IPS-15b (cell line): ENCODE results near the gene ESPL1.
A peak's percentile ranks its signal among the peaks of the same experiment; 100 is the strongest.

Source experiments
- H3K27me3 ChIP-seq: one replicate; pipeline ENCODE4 v1.6.1; 2013; ENCODE audit warnings: low read length; ENCODE audit not compliant: control insufficient read depth, insufficient read depth
- H3K36me3 ChIP-seq: one replicate; pipeline ENCODE4 v1.6.1; 2013; ENCODE audit warnings: low read length; ENCODE audit not compliant: control insufficient read depth, insufficient read depth
- H3K4me1 ChIP-seq: one replicate; pipeline ENCODE4 v1.6.1; 2013; ENCODE audit warnings: mild to moderate bottlenecking, low read length; ENCODE audit not compliant: control insufficient read depth, insufficient read depth
- H3K4me3 ChIP-seq: one replicate; pipeline ENCODE4 v1.5.1; 2013; ENCODE audit warnings: low read depth, low read length
- H3K9ac ChIP-seq: one replicate; pipeline ENCODE4 v1.6.1; 2013; ENCODE audit warnings: low read depth, mild to moderate bottlenecking, low read length
- H3K9me3 ChIP-seq: one replicate; pipeline ENCODE4 v1.6.1; 2013; ENCODE audit warnings: mild to moderate bottlenecking, low read length; ENCODE audit not compliant: control insufficient read depth, insufficient read depth

Gene ESPL1

GRCh38 chr12:53251477-53252348 lies 16.4 kb upstream of the ESPL1 start:
- Histone ChIP-seq H3K27me3 (no peaks in the 10 kb centered on the region), H3K36me3 (peaks cover 7% of the 10 kb centered on the region), H3K4me3 (peak overlapping the region; percentile 95), H3K9ac (peak overlapping the region; percentile 74), H3K9me3 (no peaks in the 10 kb centered on the region), H3K4me1 (peaks cover 4% of the 10 kb centered on the region)

GRCh38 chr12:53252349-53252916 lies 15.7 kb upstream of the ESPL1 start:
- Histone ChIP-seq H3K9ac (peak overlapping the region; percentile 74), H3K9me3 (no peaks in the 10 kb centered on the region)

GRCh38 chr12:53253298-53253697 lies 14.8 kb upstream of the ESPL1 start:
- peaks cover 4% of the 10 kb centered on the region for H3K4me1 ChIP-seq
- H3K9me3 ChIP-seq = no peaks in the 10 kb centered on the region
- no peak overlapping the region for H3K9ac ChIP-seq
- no peak overlapping the region for H3K4me3 ChIP-seq
- H3K27me3 ChIP-seq = no peaks in the 10 kb centered on the region
- H3K36me3 ChIP-seq = peaks cover 7% of the 10 kb centered on the region

More at GRCh38 chr12:53252349-53252916, 15.7 kb upstream of the ESPL1 start:
- peaks cover 7% of the 10 kb centered on the region for H3K36me3 ChIP-seq
- peaks cover 4% of the 10 kb centered on the region for H3K4me1 ChIP-seq
- no peaks in the 10 kb centered on the region for H3K27me3 ChIP-seq
- peak overlapping the region; percentile 95 for H3K4me3 ChIP-seq

- Histone ChIP-seq H3K36me3 (peaks cover 7% of the 10 kb centered on the region), H3K9me3 (no peaks in the 10 kb centered on the region), H3K9ac (no peak overlapping the region), H3K27me3 (no peaks in the 10 kb centered on the region), H3K4me3 (no peak overlapping the region), H3K4me1 (peaks cover 4% of the 10 kb centered on the region)
Observed at GRCh38 chr12:53254816-53255545, 13.1 kb upstream of the ESPL1 start.

- peaks cover 4% of the 10 kb centered on the region for H3K4me1 ChIP-seq
- H3K9me3 ChIP-seq = no peaks in the 10 kb centered on the region
- H3K27me3 ChIP-seq = no peaks in the 10 kb centered on the region
- H3K4me3 ChIP-seq = no peak overlapping the region
- peaks cover 7% of the 10 kb centered on the region for H3K36me3 ChIP-seq
- no peak overlapping the region for H3K9ac ChIP-seq
Observed at GRCh38 chr12:53255996-53256395, 12.1 kb upstream of the ESPL1 start.

- Histone ChIP-seq H3K4me1 (no peaks in the 10 kb centered on the region), H3K9ac (no peak overlapping the region), H3K36me3 (peaks cover 2% of the 10 kb centered on the region)
Observed at GRCh38 chr12:53258541-53259539, 9.3 kb upstream of the ESPL1 start.

GRCh38 chr12:53259891-53260290 lies 8.2 kb upstream of the ESPL1 start:
- no peaks in the 10 kb centered on the region for H3K4me1 ChIP-seq
- H3K9ac ChIP-seq = no peak overlapping the region
- H3K36me3 ChIP-seq = no peaks in the 10 kb centered on the region

More at GRCh38 chr12:53258541-53259539, 9.3 kb upstream of the ESPL1 start:
- Histone ChIP-seq H3K27me3 (no peaks in the 10 kb centered on the region), H3K9me3 (no peaks in the 10 kb centered on the region), H3K4me3 (no peak overlapping the region)

GRCh38 chr12:53265783-53266182 lies 2.3 kb upstream of the ESPL1 start:
- Histone ChIP-seq H3K4me3 (no peak overlapping the region), H3K9ac (no peak overlapping the region), H3K9me3 (no peaks in the 10 kb centered on the region), H3K4me1 (peaks cover 4% of the 10 kb centered on the region), H3K27me3 (no peaks in the 10 kb centered on the region), H3K36me3 (no peaks in the 10 kb centered on the region)

More at GRCh38 chr12:53259891-53260290, 8.2 kb upstream of the ESPL1 start:
- Histone ChIP-seq H3K27me3 (no peaks in the 10 kb centered on the region), H3K4me3 (no peak overlapping the region), H3K9me3 (no peaks in the 10 kb centered on the region)

GRCh38 chr12:53267306-53267998 lies 647 bp upstream of the ESPL1 start:
- Histone ChIP-seq H3K9me3 (no peaks in the 10 kb centered on the region), H3K4me3 (peak overlapping the region; percentile 99), H3K36me3 (peaks cover under 1% of the 10 kb centered on the region), H3K4me1 (peaks cover 4% of the 10 kb centered on the region), H3K9ac (no peak overlapping the region), H3K27me3 (no peaks in the 10 kb centered on the region)

- Histone ChIP-seq H3K9me3 (no peaks in the 10 kb centered on the region), H3K4me3 (peak overlapping the region; percentile 99), H3K4me1 (peaks cover 4% of the 10 kb centered on the region), H3K9ac (peak overlapping the region; percentile 83), H3K27me3 (no peaks in the 10 kb centered on the region), H3K36me3 (peaks cover 4% of the 10 kb centered on the region)
Observed at GRCh38 chr12:53268630-53269562, 797 bp downstream of the ESPL1 start.
